HUDEP-2 (cell line): ENCODE measurements around the gene ATP10D.
A peak's percentile ranks its signal among the peaks of the same experiment; 100 is the strongest.

Source experiments
- DNase-seq, 76 experiments: peaks; one replicate each; lab custom pipeline; 2025; ENCODE audit not compliant: unreplicated experiment in 76 of 76; lab: John Stamatoyannopoulos, UW

The ATP10D gene

GRCh38 chr4:47485047-47485692, at the start of gene ATP10D:
Gene ATP10D, plus strand, starts transcription at chr4:47485275. Its CDS starts 27,266 bp downstream, at chr4:47512541.
- peak in 71 of 76 experiments; percentile 6 to 83 (median 55) for DNase-seq

GRCh38 chr4:47442980-47443379, 42.1 kb upstream of the ATP10D start:
- DNase-seq = no peak

GRCh38 chr4:47444031-47444430, 41.0 kb upstream of the ATP10D start:
- no peak for DNase-seq

GRCh38 chr4:47451657-47452056, 33.4 kb upstream of the ATP10D start:
- no peak for DNase-seq

- DNase-seq = no peak
Measured at GRCh38 chr4:47462799-47463234, 22.3 kb upstream of the ATP10D start.

GRCh38 chr4:47463235-47463956, 21.7 kb upstream of the ATP10D start, which contains the start of gene COMMD8:
Gene COMMD8, minus strand, starts transcription at chr4:47463702. Its CDS starts 51 bp downstream, at chr4:47463651.
- peak in 75 of 76 experiments; percentile 20 to 92 (median 85) for DNase-seq

- DNase-seq = peak in 13 of 76 experiments; percentile 1 to 45 (median 6)
Measured at GRCh38 chr4:47465004-47465403, 20.1 kb upstream of the ATP10D start.

GRCh38 chr4:47466056-47466785, 18.9 kb upstream of the ATP10D start:
- no peak for DNase-seq

GRCh38 chr4:47468706-47469365, 16.2 kb upstream of the ATP10D start:
- DNase-seq = no peak

GRCh38 chr4:47469951-47470350, 15.1 kb upstream of the ATP10D start:
- DNase-seq = no peak

- DNase-seq = no peak
Measured at GRCh38 chr4:47471064-47471463, 14.0 kb upstream of the ATP10D start.

- DNase-seq = no peak
Measured at GRCh38 chr4:47471591-47471990, 13.5 kb upstream of the ATP10D start.

GRCh38 chr4:47473141-47473750, 11.8 kb upstream of the ATP10D start:
- no peak for DNase-seq

- DNase-seq = no peak
Measured at GRCh38 chr4:47474799-47475198, 10.3 kb upstream of the ATP10D start.

- DNase-seq = no peak
Measured at GRCh38 chr4:47475411-47475810, 9.7 kb upstream of the ATP10D start.

GRCh38 chr4:47478804-47479203, 6.3 kb upstream of the ATP10D start:
- DNase-seq = no peak

- DNase-seq = no peak
Measured at GRCh38 chr4:47482326-47482725, 2.7 kb upstream of the ATP10D start.

- no peak for DNase-seq
Measured at GRCh38 chr4:47483745-47484144, 1.3 kb upstream of the ATP10D start.

- DNase-seq = no peak
Measured at GRCh38 chr4:47484168-47484567, 907 bp upstream of the ATP10D start.

GRCh38 chr4:47485768-47486167, 693 bp downstream of the ATP10D start:
- DNase-seq = no peak
